ENCODE measurements around the gene FAM89B. TPM values are rescaled to one million over a fixed set of nuclear protein-coding genes. Genes with fewer than 3 reads are reported as not detected.
A peak's percentile ranks its signal among the peaks of the same experiment; 100 is the strongest.

The FAM89B gene
- total RNA-seq, 1 experiment from 2014 or later, result 102 TPM

DNA sequence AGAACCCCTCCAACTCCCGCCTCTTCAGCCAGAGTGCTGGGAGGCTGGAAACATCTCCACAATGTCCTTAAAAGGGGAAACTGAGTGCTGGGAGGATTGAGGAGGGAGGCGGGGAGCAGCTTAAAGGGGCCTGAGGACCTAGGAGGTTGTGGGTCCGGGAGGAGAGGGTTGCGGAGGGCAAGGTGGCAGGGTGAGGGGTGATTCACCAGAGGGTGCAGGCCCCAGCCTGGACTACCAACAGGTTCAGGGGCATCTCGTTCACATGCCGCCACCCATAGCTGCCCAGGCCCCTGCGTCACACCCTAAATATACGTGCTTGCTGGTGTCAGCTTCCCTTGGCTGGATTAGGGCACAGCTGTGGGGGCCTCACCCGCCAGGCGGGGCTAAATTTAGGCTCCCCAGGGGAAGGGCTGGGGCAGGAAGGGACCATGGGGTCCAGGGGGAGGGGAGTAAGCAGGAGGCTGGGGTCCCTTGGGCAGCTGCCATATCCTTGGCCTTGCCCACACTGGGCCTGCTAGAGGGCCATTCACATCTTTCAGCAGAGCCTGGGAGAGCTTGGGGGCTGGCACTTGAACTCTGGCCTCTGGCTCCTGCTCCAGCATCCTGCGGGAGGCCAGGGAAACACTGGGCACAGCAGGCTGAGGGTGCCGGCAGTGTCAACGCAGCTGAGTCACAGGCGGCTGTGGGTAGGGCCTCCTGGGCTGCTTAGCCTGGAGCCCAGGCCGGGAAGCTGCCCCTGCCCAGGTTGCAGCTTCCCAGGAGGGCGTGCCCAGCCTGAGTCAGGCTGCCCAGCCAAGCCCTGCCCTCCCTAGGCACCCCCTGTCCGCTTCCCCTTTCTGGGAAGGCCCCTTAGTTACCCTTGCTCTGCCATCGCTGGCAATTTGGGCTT lies 4.8 kb downstream of the FAM89B start:
- ATAC-seq (peak; percentile 67), DNase-seq (ENCODE audit: low read depth, low spot score) (peak; percentile 71)
- in situ Hi-C loops (cut with HindIII; ENCODE audit: low pct_unique_long_range_greater_than_20kb, low sequenced_read_pairs) (no loop called here), intact Hi-C loops (cut with micrococcal nuclease; ENCODE audit: unreplicated experiment) (loop anchor here (2.0 kb wide), 1 partner anchor 38 kb away; the partner anchor contains the start of genes MAP3K11 and PCNX3)
- Histone ChIP-seq H3K4me1 (ENCODE audit: control insufficient read depth, insufficient read depth, low read length) (peaks cover 39% of the 10 kb centered on the region), H3K27me3 (ENCODE audit: control insufficient read depth, insufficient read depth, low read length) (no peaks in the 10 kb centered on the region), H3K4me3 (ENCODE audit: low read depth in 2 of 2, low read length in 2 of 2) (peak overlapping the region; percentile 80 to 93), H3K27ac (ENCODE audit: low read length) (peak overlapping the region; percentile 94), H3K36me3 (ENCODE audit: control insufficient read depth, insufficient read depth, low read length) (no peaks in the 10 kb centered on the region; the same call in 1 of the 2 replicates), H3K9me3 (ENCODE audit: control insufficient read depth, insufficient read depth, low read depth, low read length) (no peaks in the 10 kb centered on the region)
- peak; percentile 89 for TF ChIP-seq POLR2AphosphoS5 (IDR thresholded peaks at IDR 0.05; ENCODE audit: low read depth, low read length)
- TF ChIP-seq TCF7L2 (IDR thresholded peaks at IDR 0.05; ENCODE audit: low read depth, low read length), result peak; percentile 34; the same call in 1 of the 2 replicates
- TF ChIP-seq, protein P1, sequence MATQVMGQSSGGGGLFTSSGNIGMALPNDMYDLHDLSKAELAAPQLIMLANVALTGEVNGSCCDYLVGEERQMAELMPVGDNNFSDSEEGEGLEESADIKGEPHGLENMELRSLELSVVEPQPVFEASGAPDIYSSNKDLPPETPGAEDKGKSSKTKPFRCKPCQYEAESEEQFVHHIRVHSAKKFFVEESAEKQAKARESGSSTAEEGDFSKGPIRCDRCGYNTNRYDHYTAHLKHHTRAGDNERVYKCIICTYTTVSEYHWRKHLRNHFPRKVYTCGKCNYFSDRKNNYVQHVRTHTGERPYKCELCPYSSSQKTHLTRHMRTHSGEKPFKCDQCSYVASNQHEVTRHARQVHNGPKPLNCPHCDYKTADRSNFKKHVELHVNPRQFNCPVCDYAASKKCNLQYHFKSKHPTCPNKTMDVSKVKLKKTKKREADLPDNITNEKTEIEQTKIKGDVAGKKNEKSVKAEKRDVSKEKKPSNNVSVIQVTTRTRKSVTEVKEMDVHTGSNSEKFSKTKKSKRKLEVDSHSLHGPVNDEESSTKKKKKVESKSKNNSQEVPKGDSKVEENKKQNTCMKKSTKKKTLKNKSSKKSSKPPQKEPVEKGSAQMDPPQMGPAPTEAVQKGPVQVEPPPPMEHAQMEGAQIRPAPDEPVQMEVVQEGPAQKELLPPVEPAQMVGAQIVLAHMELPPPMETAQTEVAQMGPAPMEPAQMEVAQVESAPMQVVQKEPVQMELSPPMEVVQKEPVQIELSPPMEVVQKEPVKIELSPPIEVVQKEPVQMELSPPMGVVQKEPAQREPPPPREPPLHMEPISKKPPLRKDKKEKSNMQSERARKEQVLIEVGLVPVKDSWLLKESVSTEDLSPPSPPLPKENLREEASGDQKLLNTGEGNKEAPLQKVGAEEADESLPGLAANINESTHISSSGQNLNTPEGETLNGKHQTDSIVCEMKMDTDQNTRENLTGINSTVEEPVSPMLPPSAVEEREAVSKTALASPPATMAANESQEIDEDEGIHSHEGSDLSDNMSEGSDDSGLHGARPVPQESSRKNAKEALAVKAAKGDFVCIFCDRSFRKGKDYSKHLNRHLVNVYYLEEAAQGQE (IDR thresholded peaks at IDR 0.05; ENCODE audit: insufficient read depth in 1 of 2, low read depth in 2 of 2, low read length in 1 of 2), result no peak
- TF ChIP-seq SIN3A (IDR thresholded peaks at IDR 0.05; ENCODE audit: borderline replicate concordance, insufficient read depth, low read depth, low read length), result peak; percentile 93
- CTCF ChIA-PET, result interaction anchor here (2.2 kb wide), 1 partner anchor 17 kb away, joined by 7 read pairs; no protein-coding TSS in a partner anchor
- POLR2A ChIA-PET, result no interaction called here
- BruUV-seq (replicated peaks), result no TSS peak

DNA sequence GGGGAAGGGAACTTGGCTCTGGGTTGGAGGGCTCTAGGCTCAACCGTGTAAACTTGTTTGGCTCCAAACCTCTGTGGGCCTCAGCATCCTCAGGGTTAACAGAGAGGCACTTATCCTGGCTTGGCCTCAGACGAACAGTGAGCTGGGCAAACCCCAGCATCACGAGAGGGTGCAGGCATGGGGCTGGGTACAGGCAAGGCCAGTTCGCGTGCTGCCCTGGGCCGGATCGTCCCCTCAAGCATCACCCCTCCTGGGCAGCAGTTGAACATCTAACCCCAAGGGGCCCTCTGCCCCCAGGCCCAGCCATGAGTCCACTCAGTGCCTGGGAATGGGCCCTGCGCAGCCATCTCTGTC lies 5.4 kb downstream of the FAM89B start:
- no peaks in the 10 kb centered on the region for H3K9me3 ChIP-seq (ENCODE audit: control insufficient read depth, insufficient read depth, low read depth, low read length)
- TF ChIP-seq TCF7L2 (IDR thresholded peaks at IDR 0.05; ENCODE audit: low read depth, low read length), result no peak
- TF ChIP-seq, protein P2, sequence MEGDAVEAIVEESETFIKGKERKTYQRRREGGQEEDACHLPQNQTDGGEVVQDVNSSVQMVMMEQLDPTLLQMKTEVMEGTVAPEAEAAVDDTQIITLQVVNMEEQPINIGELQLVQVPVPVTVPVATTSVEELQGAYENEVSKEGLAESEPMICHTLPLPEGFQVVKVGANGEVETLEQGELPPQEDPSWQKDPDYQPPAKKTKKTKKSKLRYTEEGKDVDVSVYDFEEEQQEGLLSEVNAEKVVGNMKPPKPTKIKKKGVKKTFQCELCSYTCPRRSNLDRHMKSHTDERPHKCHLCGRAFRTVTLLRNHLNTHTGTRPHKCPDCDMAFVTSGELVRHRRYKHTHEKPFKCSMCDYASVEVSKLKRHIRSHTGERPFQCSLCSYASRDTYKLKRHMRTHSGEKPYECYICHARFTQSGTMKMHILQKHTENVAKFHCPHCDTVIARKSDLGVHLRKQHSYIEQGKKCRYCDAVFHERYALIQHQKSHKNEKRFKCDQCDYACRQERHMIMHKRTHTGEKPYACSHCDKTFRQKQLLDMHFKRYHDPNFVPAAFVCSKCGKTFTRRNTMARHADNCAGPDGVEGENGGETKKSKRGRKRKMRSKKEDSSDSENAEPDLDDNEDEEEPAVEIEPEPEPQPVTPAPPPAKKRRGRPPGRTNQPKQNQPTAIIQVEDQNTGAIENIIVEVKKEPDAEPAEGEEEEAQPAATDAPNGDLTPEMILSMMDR (IDR thresholded peaks at IDR 0.05), result no peak
- TF ChIP-seq, protein P1 (IDR thresholded peaks at IDR 0.05; ENCODE audit: insufficient read depth in 1 of 2, low read depth in 2 of 2, low read length in 1 of 2), result no peak
- no peak for TF ChIP-seq POLR2AphosphoS5 (IDR thresholded peaks at IDR 0.05; ENCODE audit: low read depth, low read length)
- no peak for TF ChIP-seq SIN3A (IDR thresholded peaks at IDR 0.05; ENCODE audit: borderline replicate concordance, insufficient read depth, low read depth, low read length)
- ChIA-PET CTCF (no interaction called here), POLR2A (no interaction called here)
- peak overlapping the region; percentile 80 to 93 for H3K4me3 ChIP-seq (ENCODE audit: low read depth in 2 of 2, low read length in 2 of 2)
- ATAC-seq, result peak; percentile 1
- intact Hi-C loops (cut with micrococcal nuclease; ENCODE audit: unreplicated experiment), result loop anchor here (2.0 kb wide), 1 partner anchor 37 kb away; the partner anchor contains the start of genes MAP3K11 and PCNX3
- no TSS peak for BruUV-seq (replicated peaks)
- peaks cover 39% of the 10 kb centered on the region for H3K4me1 ChIP-seq (ENCODE audit: control insufficient read depth, insufficient read depth, low read length)
- no peaks in the 10 kb centered on the region; the same call in 1 of the 2 replicates for H3K36me3 ChIP-seq (ENCODE audit: control insufficient read depth, insufficient read depth, low read length)
- no peak for DNase-seq (ENCODE audit: low read depth, low spot score)
- in situ Hi-C loops (cut with HindIII; ENCODE audit: low pct_unique_long_range_greater_than_20kb, low sequenced_read_pairs), result no loop called here
- no peaks in the 10 kb centered on the region for H3K27me3 ChIP-seq (ENCODE audit: control insufficient read depth, insufficient read depth, low read length)
- peak overlapping the region; percentile 94 for H3K27ac ChIP-seq (ENCODE audit: low read length)
